T-helper 9 cell (primary cell): ENCODE measurements around the gene ZPR1.

ENCODE experiments used
- DNase-seq: peaks from one replicate; pipeline ENCODE4 v3.0.0-alpha.2; 2020

Gene ZPR1

DNA sequence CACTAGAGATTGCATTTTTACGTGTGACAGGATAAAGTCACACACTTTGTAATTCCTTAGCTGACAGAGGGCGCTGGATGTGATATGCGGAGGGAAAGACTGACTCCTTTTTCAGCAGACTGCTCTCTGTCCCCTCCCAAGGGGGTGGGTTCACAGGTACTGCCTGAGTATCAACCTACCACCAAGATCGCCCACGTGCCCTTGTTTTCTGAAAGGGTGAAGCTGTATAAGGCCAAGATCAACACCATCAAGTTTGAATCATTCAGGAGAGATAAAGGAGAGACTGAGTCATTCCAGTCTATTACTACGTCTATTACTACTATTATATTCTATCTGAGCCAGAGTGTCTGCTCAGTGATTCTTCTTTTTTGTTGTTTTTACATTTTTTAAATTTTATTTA lies 45.7 kb downstream of the ZPR1 start:
- no peak for DNase-seq

DNA sequence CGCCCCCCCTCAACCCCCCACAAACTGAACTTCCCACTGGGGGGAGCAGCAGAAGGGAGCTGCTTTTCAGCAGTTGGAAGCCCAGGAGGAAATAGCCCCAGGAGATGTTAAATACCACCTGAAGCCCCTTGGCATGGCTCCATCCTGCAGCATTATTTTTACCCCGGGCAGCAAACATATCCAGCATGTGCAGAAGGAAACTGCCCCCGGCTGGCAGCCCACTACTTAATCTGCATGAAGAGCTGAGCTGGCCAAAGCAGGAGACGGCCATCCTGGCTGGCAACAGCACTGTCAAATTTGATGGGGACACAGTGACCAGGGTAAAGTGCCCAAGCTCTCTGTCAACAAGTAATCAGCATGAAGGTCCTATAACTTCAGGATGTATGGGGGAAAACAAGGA lies 47.1 kb downstream of the ZPR1 start:
- no peak for DNase-seq

DNA sequence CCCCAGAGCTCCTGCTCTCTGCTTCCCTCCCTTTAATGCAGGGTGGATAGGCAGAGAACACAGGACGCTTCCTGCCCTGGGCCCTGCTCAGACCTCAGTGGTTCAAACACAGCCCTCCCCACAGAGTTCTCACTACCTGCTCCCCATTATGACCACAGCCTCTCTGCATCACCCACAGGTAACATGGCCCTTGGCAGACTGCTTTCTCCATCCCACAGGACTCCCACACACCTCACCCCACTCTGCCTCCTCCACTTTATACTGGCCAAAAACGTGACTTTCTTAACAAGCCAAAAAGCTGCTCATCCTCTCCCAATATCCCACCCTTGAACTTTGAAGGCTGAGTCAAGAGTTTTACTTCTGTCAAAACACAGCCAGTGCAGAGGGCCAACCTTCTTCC lies 48.8 kb downstream of the ZPR1 start:
- DNase-seq = no peak

DNA sequence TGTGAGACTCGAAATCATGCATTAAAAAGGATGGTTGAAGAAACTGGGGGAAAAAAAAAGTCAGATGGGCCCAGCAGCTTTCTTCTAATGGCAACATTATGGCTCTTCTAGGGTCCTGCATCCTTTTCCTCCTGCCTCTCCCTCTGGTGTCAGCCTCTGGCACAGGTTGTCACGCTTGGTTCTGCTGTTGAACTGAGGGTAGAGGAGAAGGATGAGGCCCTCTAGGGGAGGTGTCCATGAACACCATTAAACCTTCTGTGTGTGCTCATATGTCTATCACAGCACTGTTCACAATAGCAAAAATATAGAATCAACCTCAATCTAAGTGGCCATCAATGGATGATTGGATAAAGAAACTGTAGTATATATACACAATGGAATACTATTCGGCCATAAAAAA lies 51.1 kb downstream of the ZPR1 start:
- DNase-seq = no peak

DNA sequence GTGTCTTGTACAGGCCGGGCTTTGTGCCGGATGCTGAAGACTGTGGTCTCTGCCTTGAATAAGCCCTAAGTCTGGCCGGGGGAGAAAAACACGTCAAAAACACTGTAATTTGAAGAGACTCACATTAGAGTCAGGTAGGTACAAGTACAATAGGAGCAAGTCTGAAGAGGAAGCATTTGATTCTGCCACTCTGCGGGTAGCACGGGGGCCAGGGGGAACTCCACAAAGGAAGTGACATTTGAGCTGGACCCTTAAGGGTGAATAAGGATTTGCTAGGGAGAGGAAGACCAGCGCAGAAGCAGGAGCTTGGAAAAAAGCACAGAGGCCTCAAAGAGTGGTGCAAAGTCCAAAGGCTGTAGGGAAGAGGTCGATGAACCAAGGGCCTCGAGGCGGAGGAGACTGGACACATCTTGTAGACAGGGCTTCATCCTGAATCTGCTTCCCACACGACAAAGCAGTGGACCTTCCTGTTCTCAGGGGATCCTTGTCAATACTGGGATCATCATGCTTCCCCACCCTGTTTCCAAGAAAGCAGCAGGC lies 53.8 kb downstream of the ZPR1 start:
- no peak for DNase-seq

DNA sequence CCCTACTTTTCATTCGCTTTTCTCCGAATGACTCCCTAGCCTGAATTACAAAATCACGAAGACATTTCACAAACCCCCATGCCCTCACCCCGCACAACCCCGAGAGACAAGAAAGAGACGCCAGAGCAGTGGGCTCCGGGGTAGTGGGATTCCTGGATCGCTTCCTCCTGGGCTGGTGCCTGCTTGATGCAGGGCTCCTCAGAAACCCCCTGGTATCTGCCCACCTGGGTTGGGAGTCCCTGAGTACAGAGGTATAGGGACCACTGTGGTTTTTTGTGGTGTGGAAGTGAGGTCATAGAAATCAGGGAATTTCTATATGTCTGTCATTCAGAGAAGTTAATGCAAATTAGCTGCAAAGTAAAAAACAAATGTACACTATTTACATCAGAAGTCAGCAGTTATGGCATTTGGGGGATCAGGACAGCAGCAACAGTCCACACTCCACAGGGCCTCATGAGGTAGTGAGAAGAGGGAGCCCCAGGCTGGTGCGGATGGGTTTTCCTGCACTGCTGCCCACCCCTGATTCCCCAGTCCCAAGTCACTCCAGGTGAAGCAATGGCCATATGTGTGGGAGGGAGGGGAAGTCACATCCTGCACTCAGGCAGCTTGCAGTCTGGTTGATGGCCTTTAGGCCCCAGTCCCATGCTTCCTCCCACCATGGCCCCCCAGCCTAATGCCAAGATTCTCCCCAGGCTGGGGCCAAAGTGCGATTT lies 54.6 kb downstream of the ZPR1 start:
- DNase-seq = no peak

DNA sequence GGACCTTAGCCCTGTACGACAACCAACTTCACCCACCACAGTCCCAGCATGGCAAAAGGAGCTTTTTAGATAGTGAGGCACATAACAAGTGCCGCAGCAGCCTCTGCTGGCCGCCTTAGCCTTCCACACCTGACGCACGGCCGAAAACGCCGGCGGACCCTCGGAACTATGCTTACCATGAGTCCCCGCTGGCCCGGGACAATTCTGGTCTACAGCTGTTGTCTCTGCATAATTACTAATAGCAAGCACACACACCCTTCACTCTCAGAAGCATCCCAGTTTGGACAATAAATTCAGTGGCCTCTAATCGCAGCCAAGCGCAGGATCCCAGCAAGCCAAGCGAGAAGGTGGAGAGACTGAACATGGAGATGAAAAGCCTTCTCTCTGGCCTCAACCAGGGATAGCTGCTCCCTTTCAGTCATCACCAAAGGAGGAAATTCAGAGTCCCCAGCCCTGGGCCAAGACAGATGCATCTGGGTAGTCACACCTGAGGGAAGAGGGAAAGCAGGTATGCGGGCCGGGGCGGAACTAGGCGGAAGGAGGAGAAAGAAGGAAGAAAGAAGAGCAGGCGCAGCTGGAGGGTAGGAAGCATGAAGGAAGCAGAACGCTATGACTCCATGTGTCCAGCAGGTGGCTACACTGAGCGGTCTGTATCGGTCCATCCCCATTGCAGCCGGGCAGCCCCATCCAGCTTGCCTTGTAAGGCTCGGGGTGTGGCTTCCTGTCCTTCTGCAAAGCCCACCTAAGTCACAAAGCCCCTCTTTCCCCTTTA lies 55.4 kb downstream of the ZPR1 start:
- DNase-seq = peak; percentile 48

DNA sequence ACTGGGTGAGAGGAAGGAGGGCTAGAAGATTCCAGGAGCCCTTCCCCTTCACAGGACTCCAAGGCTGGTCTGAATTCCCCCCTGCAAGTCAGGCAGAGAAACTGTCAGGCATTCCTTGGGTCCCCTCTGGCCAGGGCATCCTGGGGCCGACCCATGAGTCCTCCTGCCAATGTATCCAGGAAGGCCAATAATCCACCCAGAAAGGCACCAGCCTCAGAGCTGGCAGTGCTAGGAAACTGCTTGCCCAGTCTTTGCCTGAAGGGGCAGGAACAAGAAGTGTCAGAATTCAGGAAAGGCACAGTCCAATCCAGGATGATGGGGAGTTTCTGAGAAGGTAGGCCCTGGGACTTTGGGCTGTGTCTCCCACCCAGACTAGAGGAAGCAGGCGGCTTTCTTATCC lies 56.0 kb downstream of the ZPR1 start:
- no peak for DNase-seq

DNA sequence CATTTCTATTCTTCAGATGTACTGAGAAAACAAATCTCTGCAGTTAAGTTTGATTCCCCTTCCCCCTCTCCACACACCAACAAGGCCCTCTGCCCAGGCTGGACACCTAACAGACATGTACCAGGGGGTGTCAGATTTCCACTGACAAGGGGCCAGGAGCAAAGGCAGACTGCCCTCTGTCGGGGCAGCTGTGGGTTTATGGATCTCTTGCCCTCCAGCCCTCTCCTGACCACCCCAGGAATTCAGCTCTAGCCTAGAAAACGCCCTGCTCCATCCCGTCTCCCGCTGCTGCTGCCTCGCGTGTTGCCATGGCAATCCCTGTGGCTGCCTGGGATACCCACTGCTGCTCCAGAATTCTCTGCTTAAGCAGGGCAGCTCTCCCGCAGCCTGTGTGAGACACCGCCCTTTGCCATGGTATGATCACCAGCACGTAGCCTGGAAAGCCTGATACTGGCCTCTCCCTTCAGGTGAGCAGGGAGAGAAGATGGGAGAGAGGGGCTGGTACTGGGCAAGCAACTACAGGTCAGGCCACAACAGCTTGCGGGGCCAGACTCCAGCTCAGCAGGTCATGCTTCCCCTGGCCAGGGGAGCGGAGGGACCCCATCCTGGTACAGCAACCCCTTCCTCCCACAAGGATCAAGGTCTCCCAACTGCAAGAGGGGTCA lies 56.6 kb downstream of the ZPR1 start:
- DNase-seq = no peak

DNA sequence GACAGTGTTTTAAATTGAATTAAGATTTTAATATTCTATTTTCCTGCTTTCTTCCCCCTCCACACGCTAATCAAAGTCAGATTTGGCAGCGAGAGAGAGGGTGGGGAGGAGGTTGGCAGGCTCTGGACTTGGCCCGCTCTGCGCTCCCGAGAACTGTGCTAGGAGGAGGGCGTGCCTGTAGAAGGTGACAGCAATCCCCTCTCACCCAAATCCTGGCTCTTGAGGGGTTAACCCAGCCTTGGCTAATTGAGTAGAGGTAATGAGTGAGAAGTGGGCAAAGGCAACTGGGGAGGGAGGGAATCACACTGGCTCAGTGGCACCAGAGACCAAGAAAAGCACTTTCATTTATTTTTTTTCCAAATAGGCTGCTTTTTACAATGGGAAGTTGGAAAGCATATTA lies 57.2 kb downstream of the ZPR1 start:
- no peak for DNase-seq

DNA sequence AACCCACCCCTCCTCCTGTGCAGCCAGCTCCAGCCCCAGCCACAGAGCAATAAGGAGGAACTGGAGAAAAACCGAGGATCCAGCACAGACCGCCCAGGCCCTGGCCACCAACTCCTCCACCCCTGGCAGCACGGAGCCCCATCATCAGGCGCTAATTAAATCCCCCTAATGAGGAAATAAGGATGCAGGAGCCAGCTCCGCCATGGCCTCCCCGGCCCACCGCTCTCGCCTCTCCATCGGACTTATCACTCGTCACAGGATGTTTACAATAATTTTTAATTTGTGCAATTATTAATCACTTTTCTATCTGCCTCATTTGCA lies 57.6 kb downstream of the ZPR1 start:
- no peak for DNase-seq

DNA sequence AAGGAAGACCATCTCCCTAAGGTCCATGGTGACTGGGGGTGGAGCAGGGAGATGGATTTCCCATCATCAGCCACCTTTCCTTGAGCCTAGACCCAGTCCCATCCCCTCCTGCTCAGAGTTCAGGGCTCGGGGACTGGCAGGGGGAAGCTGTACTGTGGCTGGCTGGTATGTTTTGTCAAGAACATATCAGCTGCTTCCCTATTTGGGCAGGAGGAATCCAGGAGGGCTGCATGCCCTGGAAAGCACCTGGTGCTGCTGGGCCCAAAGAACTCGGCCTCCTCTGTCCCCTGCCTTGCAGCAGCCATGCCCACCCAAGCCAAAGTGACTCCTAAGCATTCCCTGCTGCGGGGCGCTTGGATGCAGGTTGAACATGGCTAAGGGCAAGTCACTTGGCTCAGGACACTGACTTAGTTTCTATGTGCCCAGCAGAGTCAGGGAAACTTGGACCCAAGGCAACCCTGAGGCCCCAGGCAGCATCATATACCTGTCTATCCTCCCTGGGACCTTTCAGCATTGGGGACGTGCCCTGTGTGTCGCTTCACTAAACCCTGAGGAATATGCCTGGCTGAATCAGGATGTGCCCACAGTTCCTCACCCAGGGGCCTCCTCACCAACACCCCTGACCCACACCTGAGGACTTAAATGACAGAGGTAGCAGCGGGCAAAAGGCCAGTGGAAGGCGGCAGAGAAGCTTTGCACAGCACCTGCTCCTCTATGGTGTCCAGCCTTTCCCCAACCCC lies 58.2 kb downstream of the ZPR1 start:
- no peak for DNase-seq

DNA sequence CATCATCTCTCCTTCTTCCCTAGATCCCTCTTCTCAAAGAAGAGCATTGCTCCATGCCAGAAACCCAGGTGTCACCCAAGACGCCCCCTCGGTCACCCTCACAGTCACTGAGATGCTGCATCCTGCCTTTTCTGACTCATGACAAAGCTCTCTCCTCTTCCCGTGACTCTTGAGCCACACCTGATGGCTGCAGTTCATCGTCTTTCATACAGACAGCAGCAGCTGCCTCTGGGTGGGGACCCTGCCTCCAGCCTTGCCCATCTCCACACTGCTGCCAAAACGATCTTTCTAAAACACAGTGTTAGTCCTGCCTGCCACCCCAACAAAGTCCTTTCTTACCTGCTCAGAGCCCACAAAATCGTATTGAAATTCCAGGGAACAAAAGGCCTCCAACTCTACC lies 59.8 kb downstream of the ZPR1 start:
- DNase-seq = no peak

DNA sequence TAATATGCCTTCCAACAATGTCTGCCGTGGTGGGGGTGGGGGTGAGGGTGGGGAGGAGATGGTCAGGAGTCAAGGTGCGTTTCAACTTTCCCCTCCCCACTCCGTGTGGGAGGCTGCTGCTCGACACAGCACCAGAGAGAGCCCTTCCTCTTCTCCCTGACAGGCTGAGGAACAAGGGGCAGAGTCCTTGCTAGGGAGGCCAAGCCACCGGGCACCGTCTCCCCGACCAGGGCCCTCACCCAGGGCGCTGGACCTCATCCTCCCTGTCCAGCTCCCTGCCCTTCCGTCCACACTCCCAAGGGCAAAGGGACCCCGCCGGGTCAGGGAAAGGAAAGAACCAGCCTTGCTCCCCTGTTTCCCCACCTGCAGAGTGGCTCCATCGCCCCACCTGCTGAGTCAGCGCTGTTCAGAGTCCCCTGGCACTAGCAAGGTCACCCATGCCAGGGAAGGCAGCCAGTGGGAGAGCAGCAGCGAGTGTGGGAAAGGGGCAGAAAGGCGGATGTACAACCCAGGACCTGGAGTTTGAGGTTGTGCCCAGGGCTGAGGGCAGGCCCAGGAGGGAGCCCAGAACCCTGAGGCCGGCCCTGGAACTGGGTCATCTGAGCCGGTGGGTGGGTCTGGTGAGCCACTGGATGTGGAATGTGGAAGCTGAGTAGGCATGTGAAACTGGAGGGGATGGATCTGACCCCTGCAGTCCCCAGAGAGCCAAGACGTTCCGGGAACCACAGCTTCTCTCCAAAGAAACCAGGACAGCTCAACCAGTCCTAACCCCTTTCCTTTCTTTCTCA lies 62.2 kb downstream of the ZPR1 start:
- no peak for DNase-seq

DNA sequence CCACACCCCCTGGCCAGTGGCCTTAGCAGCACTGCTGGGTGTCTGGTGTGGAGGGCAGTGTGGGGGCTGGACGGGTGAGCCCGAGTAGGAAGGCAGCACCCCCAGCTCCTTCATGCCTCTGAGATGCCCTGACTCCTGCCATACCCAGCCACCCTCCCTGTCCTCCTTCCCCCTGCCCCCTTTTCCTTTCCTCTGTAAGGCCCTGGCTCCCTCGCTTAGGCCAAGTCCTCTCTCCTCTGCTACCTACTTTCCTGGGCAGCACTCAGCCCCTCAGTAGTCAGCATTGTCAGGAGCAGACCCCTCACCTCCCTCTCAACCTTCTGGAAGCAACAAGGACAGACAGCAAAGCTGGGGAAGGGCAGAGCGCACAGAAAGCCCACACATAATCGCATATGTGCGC lies 63.0 kb downstream of the ZPR1 start:
- no peak for DNase-seq
